ENCODE measurements around the gene SSR4.

The SSR4 gene

DNA sequence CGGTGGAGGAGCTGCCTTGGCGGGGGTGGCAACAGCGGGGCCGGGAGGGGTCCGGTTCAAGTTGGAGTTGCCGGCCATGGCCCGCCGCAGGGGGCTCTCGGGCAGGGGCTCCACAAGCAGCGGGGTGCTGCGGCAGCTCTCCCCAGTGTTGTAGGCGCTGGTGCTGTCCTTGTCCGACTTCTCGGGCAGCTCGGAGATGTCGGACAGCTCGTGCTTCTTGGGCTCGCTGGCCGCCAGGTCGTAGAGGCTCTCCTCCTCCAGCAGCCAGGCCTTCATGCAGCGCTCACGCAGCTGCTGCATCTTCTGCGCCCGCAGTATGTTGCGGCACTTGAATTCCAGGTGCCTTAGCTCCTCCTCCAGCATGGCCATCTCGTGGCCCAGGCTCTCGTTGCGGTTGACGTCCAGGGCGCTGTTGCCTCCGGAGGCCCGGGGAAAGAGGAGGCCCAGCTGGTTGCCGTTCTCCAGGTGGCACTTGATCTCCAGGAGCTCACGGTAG is 9.7 kb downstream of the SSR4 start:
- Histone ChIP-seq H3K27ac (ENCODE audit: low read depth, low read length, poor library complexity, severe bottlenecking) (no peak overlapping the region), H3K36me3 (ENCODE audit: insufficient read depth, low read length) (peaks cover 2% of the 10 kb centered on the region; the same call in 1 of the 2 replicates), H4K20me1 (ENCODE audit: insufficient read depth, low read length) (no peaks in the 10 kb centered on the region), H3K4me3 (ENCODE audit: low read depth, low read length, poor library complexity, severe bottlenecking) (no peak overlapping the region), H3K9ac (ENCODE audit: low read length) (no peak overlapping the region), H3K4me2 (ENCODE audit: low read length) (no peak overlapping the region), H3K79me2 (ENCODE audit: insufficient read depth, low read length) (no peaks in the 10 kb centered on the region), H3K4me1 (ENCODE audit: insufficient read depth, low read length, severe bottlenecking) (no peaks in the 10 kb centered on the region), H3K9me2 (ENCODE audit: low read depth, low read length) (no peaks in the 10 kb centered on the region), H2AFZ (ENCODE audit: low read length) (no peak overlapping the region), H3K9me3 (ENCODE audit: low read length) (no peaks in the 10 kb centered on the region), H3F3A (ENCODE audit: insufficient read depth, low read length) (no peaks in the 10 kb centered on the region), H3K27me3 (ENCODE audit: insufficient read depth, low read length) (no peaks in the 10 kb centered on the region)
- TF ChIP-seq, protein P1, sequence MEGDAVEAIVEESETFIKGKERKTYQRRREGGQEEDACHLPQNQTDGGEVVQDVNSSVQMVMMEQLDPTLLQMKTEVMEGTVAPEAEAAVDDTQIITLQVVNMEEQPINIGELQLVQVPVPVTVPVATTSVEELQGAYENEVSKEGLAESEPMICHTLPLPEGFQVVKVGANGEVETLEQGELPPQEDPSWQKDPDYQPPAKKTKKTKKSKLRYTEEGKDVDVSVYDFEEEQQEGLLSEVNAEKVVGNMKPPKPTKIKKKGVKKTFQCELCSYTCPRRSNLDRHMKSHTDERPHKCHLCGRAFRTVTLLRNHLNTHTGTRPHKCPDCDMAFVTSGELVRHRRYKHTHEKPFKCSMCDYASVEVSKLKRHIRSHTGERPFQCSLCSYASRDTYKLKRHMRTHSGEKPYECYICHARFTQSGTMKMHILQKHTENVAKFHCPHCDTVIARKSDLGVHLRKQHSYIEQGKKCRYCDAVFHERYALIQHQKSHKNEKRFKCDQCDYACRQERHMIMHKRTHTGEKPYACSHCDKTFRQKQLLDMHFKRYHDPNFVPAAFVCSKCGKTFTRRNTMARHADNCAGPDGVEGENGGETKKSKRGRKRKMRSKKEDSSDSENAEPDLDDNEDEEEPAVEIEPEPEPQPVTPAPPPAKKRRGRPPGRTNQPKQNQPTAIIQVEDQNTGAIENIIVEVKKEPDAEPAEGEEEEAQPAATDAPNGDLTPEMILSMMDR (IDR thresholded peaks at IDR 0.05; ENCODE audit: low read length) = no peak
- TF ChIP-seq EZH2 (IDR thresholded peaks at IDR 0.05; ENCODE audit: borderline replicate concordance, low read length) = no peak

DNA sequence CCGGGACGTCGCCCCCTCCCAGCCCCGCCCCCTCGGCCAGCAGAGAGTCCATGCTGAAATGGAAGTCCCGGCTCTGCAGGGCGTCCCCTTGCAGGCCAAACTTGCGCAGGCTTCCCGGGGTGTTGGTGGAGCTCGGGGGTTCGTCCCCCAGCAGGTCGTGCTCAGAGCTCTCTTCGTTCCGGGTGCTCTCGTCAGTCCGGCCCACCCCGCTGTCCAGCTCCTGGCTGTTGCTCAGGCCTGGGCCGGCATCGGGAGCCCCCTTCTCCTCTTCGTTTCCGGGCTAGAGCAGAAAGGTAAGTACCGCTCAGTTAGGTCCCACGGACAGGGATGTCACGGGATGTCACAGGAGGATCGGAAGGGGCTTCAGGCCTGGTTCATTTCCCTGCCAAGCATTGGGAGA is 10.2 kb downstream of the SSR4 start:
- no peak overlapping the region for H2AFZ ChIP-seq (ENCODE audit: low read length)
- H3K9me2 ChIP-seq (ENCODE audit: low read depth, low read length) = no peaks in the 10 kb centered on the region
- H3K4me2 ChIP-seq (ENCODE audit: low read length) = no peak overlapping the region
- no peak overlapping the region for H3K4me3 ChIP-seq (ENCODE audit: low read depth, low read length, poor library complexity, severe bottlenecking)
- H3K79me2 ChIP-seq (ENCODE audit: insufficient read depth, low read length) = no peaks in the 10 kb centered on the region
- H3K27ac ChIP-seq (ENCODE audit: low read depth, low read length, poor library complexity, severe bottlenecking) = no peak overlapping the region
- H3F3A ChIP-seq (ENCODE audit: insufficient read depth, low read length) = no peaks in the 10 kb centered on the region
- H3K27me3 ChIP-seq (ENCODE audit: insufficient read depth, low read length) = no peaks in the 10 kb centered on the region
- no peaks in the 10 kb centered on the region for H3K9me3 ChIP-seq (ENCODE audit: low read length)
- no peaks in the 10 kb centered on the region for H3K4me1 ChIP-seq (ENCODE audit: insufficient read depth, low read length, severe bottlenecking)
- no peak overlapping the region for H3K9ac ChIP-seq (ENCODE audit: low read length)
- no peaks in the 10 kb centered on the region for H3K36me3 ChIP-seq (ENCODE audit: insufficient read depth, low read length)
- no peak for TF ChIP-seq EZH2 (IDR thresholded peaks at IDR 0.05; ENCODE audit: borderline replicate concordance, low read length)
- TF ChIP-seq, protein P1 (IDR thresholded peaks at IDR 0.05; ENCODE audit: low read length) = no peak
- H4K20me1 ChIP-seq (ENCODE audit: insufficient read depth, low read length) = no peaks in the 10 kb centered on the region

- no peaks in the 10 kb centered on the region for H3F3A ChIP-seq (ENCODE audit: insufficient read depth, low read length)
- TF ChIP-seq, protein P1 (IDR thresholded peaks at IDR 0.05; ENCODE audit: low read length) = no peak
- no peak for TF ChIP-seq EZH2 (IDR thresholded peaks at IDR 0.05; ENCODE audit: borderline replicate concordance, low read length)
- no peak overlapping the region for H3K9ac ChIP-seq (ENCODE audit: low read length)
These were observed 11.0 kb downstream of the SSR4 start for GRCh38 chrX:153805436-153805835.

More at GRCh38 chrX:153805436-153805835, 11.0 kb downstream of the SSR4 start:
- Histone ChIP-seq H3K4me3 (ENCODE audit: low read depth, low read length, poor library complexity, severe bottlenecking) (no peak overlapping the region), H3K27ac (ENCODE audit: low read depth, low read length, poor library complexity, severe bottlenecking) (no peak overlapping the region), H3K27me3 (ENCODE audit: insufficient read depth, low read length) (no peaks in the 10 kb centered on the region), H2AFZ (ENCODE audit: low read length) (no peak overlapping the region), H3K9me3 (ENCODE audit: low read length) (no peaks in the 10 kb centered on the region), H3K4me2 (ENCODE audit: low read length) (no peak overlapping the region), H4K20me1 (ENCODE audit: insufficient read depth, low read length) (no peaks in the 10 kb centered on the region), H3K36me3 (ENCODE audit: insufficient read depth, low read length) (no peaks in the 10 kb centered on the region), H3K9me2 (ENCODE audit: low read depth, low read length) (no peaks in the 10 kb centered on the region), H3K4me1 (ENCODE audit: insufficient read depth, low read length, severe bottlenecking) (no peaks in the 10 kb centered on the region), H3K79me2 (ENCODE audit: insufficient read depth, low read length) (no peaks in the 10 kb centered on the region)
